Upper lobe of right lung (tissue), 1 donor: ENCODE data around the gene PCGF1. TPM values are rescaled to one million over a fixed set of nuclear protein-coding genes. Genes with fewer than 3 reads are reported as not detected.

ENCODE experiments used
- ATAC-seq: fragments of 200-7000 bp; cut with Tn5 transposase; one replicate; pipeline ENCODE4 v1.9.1; 2020; ENCODE audit warnings: mild to moderate bottlenecking, moderate library complexity
- DNase-seq: peaks from one replicate; pipeline ENCODE4 v3.0.0-alpha.2; 2020
- H3K27ac ChIP-seq: fragments of 200-600 bp; one replicate; pipeline ENCODE4 v1.8.0; 2022
- H3K27me3 ChIP-seq: fragments of 200-600 bp; one replicate; pipeline ENCODE4 v1.8.0; 2022; ENCODE audit warnings: mild to moderate bottlenecking
- H3K36me3 ChIP-seq: fragments of 200-600 bp; one replicate; pipeline ENCODE4 v1.8.0; 2022
- H3K4me1 ChIP-seq: fragments of 200-600 bp; one replicate; pipeline ENCODE4 v1.8.0; 2022
- H3K4me3 ChIP-seq: fragments of 200-600 bp; one replicate; pipeline ENCODE4 v1.8.0; 2022; ENCODE audit warnings: mild to moderate bottlenecking
- H3K9me3 ChIP-seq: fragments of 200-600 bp; one replicate; pipeline ENCODE4 v1.8.0; 2022
- CTCF ChIP-seq: fragments of 200-600 bp; IDR thresholded peaks from one replicate; pipeline ENCODE4 v1.8.0; 2022; ENCODE audit warnings: antibody characterized with exemption
- intact Hi-C: fragments of 100-400 bp; cut with DNase I; formaldehyde crosslinking; loops from one replicate; pipeline ENCODE4 v1.11.0; 2022
- total RNA-seq: library from RNA; stranded (reverse); fragmentation: NEBNext Ultra II Directional; extraction: Animal tissue kit (Norgen Biotek cat#: 25700); gene quantifications from one replicate; pipeline ENCODE4 v1.2.1, GENCODE V29; 2021
- donor health status: DM: no; HTN: yes; CAD: no; lungs with severe emphysema.

PCGF1 gene
- total RNA-seq, 1 donor from 2014 or later, result 30.1 TPM

DNA sequence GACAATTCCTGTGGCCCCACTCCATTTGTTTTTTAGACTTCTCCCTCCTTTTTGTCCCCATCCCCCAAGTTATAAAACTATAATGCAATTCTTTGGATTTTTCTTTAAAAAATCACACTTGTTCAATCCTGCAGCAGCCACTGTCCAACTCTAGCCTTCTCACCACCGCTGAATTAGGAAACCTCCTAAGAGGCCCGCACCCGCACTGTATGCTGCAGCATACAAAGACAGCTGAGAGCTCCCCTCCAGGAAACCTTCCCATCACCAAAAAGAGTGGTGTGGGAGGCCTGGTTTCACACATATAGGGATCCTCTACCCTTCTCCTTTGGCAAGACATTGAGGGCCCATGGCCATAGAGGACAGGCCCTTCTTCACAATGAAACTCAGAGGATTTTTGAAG is 2.9 kb downstream of the PCGF1 start:
- Histone ChIP-seq H3K27ac (no peak overlapping the region), H3K36me3 (peaks cover 14% of the 10 kb centered on the region), H3K4me1 (peaks cover 42% of the 10 kb centered on the region), H3K9me3 (no peaks in the 10 kb centered on the region), H3K4me3 (no peak overlapping the region), H3K27me3 (peaks cover 15% of the 10 kb centered on the region)
- DNase-seq, result no peak
- TF ChIP-seq CTCF, result no peak
- intact Hi-C loops, result no loop called here
- no peak for ATAC-seq

- no peak for DNase-seq
- Histone ChIP-seq H3K27me3 (peaks cover 23% of the 10 kb centered on the region), H3K4me1 (peaks cover 50% of the 10 kb centered on the region), H3K4me3 (peak overlapping the region; percentile 68), H3K36me3 (peaks cover 14% of the 10 kb centered on the region), H3K27ac (peak overlapping the region; percentile 89), H3K9me3 (no peaks in the 10 kb centered on the region)
- intact Hi-C loops, result no loop called here
- no peak for ATAC-seq
- no peak for TF ChIP-seq CTCF
Measured at GRCh38 chr2:74503506-74504475, 3.7 kb downstream of the PCGF1 start.

- DNase-seq (peak; percentile 92), ATAC-seq (peak; percentile 69)
- intact Hi-C loops, result no loop called here
- peak; percentile 33 for TF ChIP-seq CTCF
- Histone ChIP-seq H3K27ac (peak overlapping the region; percentile 89), H3K9me3 (no peaks in the 10 kb centered on the region), H3K4me3 (peak overlapping the region; percentile 68), H3K4me1 (peaks cover 55% of the 10 kb centered on the region), H3K36me3 (peaks cover 14% of the 10 kb centered on the region), H3K27me3 (peaks cover 32% of the 10 kb centered on the region)
Measured at GRCh38 chr2:74502720-74503505, 4.6 kb downstream of the PCGF1 start.

DNA sequence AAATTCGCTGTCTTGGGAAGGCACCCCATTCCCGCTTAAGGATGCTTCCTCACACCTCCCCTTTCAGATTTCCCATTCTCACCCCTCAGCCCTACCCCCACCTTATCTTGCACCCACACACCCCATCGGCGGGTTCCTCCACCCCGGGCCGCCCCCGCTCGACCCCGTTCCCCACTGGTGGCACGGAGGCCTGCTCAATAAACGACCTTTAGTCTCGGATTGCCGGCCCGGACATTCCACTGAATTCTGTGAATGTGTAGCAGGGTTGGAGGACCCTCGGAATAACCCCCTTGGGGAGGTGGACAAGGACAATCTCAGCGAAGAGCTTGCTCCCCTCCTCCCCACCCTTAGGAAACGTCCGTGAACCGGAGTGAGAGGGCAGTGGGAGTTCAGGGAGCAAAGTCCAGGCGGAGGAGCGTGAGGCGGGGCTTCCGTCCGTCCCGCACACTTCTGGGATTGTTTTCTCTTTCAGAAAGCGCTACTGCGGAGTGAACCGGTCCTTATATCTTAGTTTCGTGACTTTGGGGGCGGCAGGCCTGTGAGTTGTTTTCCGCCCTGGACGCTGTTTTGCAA is 5.3 kb downstream of the PCGF1 start:
- H3K27ac ChIP-seq, result peak overlapping the region; percentile 89
- intact Hi-C loops, result no loop called here
- H3K4me1 ChIP-seq, result peaks cover 58% of the 10 kb centered on the region
- DNase-seq (no peak), ATAC-seq (no peak)
- peak overlapping the region; percentile 68 for H3K4me3 ChIP-seq
- no peaks in the 10 kb centered on the region for H3K9me3 ChIP-seq
- peaks cover 14% of the 10 kb centered on the region for H3K36me3 ChIP-seq
- peaks cover 38% of the 10 kb centered on the region for H3K27me3 ChIP-seq
- no peak for TF ChIP-seq CTCF

DNA sequence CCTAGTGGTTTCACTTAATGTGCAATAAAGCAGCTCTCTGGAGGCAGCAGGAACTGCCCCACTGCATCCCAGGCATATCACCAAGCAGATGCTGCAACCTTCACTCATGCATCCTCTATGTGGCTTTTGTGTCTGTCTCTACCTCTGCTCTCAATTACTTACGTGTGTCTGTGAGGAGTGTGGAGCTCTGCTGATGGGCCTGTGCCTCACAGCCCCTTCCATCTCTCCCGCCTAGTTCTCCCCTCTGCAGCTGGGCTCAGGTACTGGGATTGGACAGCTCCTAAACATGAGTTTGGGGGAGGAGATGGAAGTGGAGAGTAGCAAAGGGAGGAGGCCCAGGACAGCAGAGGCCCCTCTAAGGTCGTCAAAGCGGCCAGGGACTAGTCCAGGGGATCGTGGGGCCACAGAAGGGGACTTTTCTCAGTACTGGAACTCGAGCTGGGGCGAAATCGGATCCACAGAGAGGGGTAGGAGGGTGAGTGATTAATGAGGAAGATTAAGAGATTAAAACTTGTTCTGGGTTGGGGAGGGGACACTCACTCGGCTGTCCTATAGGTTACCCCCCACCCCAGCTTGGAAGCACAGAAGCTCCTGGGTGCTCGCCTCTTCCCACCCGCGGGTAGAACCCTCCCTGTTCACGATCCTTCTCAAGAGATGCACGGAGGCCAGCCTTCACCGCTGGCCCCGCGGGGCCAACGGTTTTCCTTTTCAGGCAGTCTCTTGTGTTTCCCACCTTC is 6.0 kb downstream of the PCGF1 start:
- Histone ChIP-seq H3K27ac (no peak overlapping the region), H3K27me3 (peaks cover 41% of the 10 kb centered on the region), H3K4me3 (no peak overlapping the region), H3K4me1 (peaks cover 54% of the 10 kb centered on the region), H3K36me3 (peaks cover 14% of the 10 kb centered on the region), H3K9me3 (no peaks in the 10 kb centered on the region)
- no peak for TF ChIP-seq CTCF
- ATAC-seq (no peak), DNase-seq (no peak)
- intact Hi-C loops, result no loop called here
